Measurements from ENCODE around the gene AMN1. TPM values are rescaled to one million over a fixed set of nuclear protein-coding genes. Genes with fewer than 3 reads are reported as not detected.

Gene AMN1
- total and polyA plus RNA-seq, 2 experiments from 2014 or later, result 9.3 to 14.0 TPM

- Histone ChIP-seq H3K36me3 (replicated peaks; ENCODE audit: insufficient read depth, low read depth) (no peaks in the 10 kb centered on the region), H3K9me3 (ENCODE audit: low read depth) (peaks cover 8% of the 10 kb centered on the region)
- 92% methylated on average over 2 of the region's 2 CpGs for WGBS (ENCODE audit: low lambda C conversion rate, missing lambda C conversion rate)
Observed at GRCh38 chr12:31751085-31751484, 22.3 kb upstream of the AMN1 start.

GRCh38 chr12:31750747-31751039 lies 21.9 kb upstream of the AMN1 start:
- H3K27me3 ChIP-seq, result no peaks in the 10 kb centered on the region
- TF ChIP-seq EZH2 (IDR thresholded peaks at IDR 0.05; ENCODE audit: borderline replicate concordance), result no peak
- no peak for TF ChIP-seq EZH2phosphoT487 (IDR thresholded peaks at IDR 0.05; ENCODE audit: low read depth, severe bottlenecking, unreplicated experiment)
- no peak for TF ChIP-seq CTCF (IDR thresholded peaks at IDR 0.05; ENCODE audit: poor library complexity)
- no peaks in the 10 kb centered on the region for H3K36me3 ChIP-seq (replicated peaks; ENCODE audit: insufficient read depth, low read depth)
- peak overlapping the region; percentile 85 for H3K27ac ChIP-seq
- DNase-seq (ENCODE audit: low spot score), result no peak
- H3K9me3 ChIP-seq (ENCODE audit: low read depth), result peaks cover 8% of the 10 kb centered on the region
- no peaks in the 10 kb centered on the region for H3K79me2 ChIP-seq
- H4K20me1 ChIP-seq (ENCODE audit: insufficient read depth, poor library complexity, severe bottlenecking), result no peaks in the 10 kb centered on the region
- H3K9me2 ChIP-seq (replicated peaks; ENCODE audit: insufficient read depth), result no peaks in the 10 kb centered on the region
- H2AFZ ChIP-seq, result no peak overlapping the region
- H3K4me2 ChIP-seq, result no peak overlapping the region
- H3K4me1 ChIP-seq (ENCODE audit: insufficient read depth), result peaks cover 5% of the 10 kb centered on the region
- no peak overlapping the region for H3K4me3 ChIP-seq
- 73% methylated on average over 2 of the region's 2 CpGs for whole genome bisulfite sequencing (ENCODE audit: low lambda C conversion rate, missing lambda C conversion rate)

More at GRCh38 chr12:31751085-31751484, 22.3 kb upstream of the AMN1 start:
- H3K27me3 ChIP-seq, result no peaks in the 10 kb centered on the region
- no peaks in the 10 kb centered on the region for H3K9me2 ChIP-seq (replicated peaks; ENCODE audit: insufficient read depth)
- H3K27ac ChIP-seq, result peak overlapping the region; percentile 85
- DNase-seq (ENCODE audit: low spot score), result no peak
- H2AFZ ChIP-seq, result no peak overlapping the region
- no peak for TF ChIP-seq EZH2 (IDR thresholded peaks at IDR 0.05; ENCODE audit: borderline replicate concordance)
- TF ChIP-seq CTCF (IDR thresholded peaks at IDR 0.05; ENCODE audit: poor library complexity), result no peak
- TF ChIP-seq EZH2phosphoT487 (IDR thresholded peaks at IDR 0.05; ENCODE audit: low read depth, severe bottlenecking, unreplicated experiment), result no peak
- no peaks in the 10 kb centered on the region for H3K79me2 ChIP-seq
- H3K4me3 ChIP-seq, result no peak overlapping the region
- no peak overlapping the region for H3K4me2 ChIP-seq
- no peaks in the 10 kb centered on the region for H4K20me1 ChIP-seq (ENCODE audit: insufficient read depth, poor library complexity, severe bottlenecking)
- H3K4me1 ChIP-seq (ENCODE audit: insufficient read depth), result peaks cover 5% of the 10 kb centered on the region

- H3K9me3 ChIP-seq (ENCODE audit: low read depth), result peaks cover 8% of the 10 kb centered on the region
- no peak overlapping the region for H2AFZ ChIP-seq
Observed at GRCh38 chr12:31749024-31749704, 20.3 kb upstream of the AMN1 start.

More at GRCh38 chr12:31749024-31749704, 20.3 kb upstream of the AMN1 start:
- Histone ChIP-seq H3K27ac (peak overlapping the region; percentile 97), H3K27me3 (no peaks in the 10 kb centered on the region), H4K20me1 (ENCODE audit: insufficient read depth, poor library complexity, severe bottlenecking) (no peaks in the 10 kb centered on the region), H3K4me3 (no peak overlapping the region), H3K9me2 (replicated peaks; ENCODE audit: insufficient read depth) (no peaks in the 10 kb centered on the region), H3K36me3 (replicated peaks; ENCODE audit: insufficient read depth, low read depth) (no peaks in the 10 kb centered on the region), H3K4me1 (ENCODE audit: insufficient read depth) (peaks cover 5% of the 10 kb centered on the region), H3K79me2 (no peaks in the 10 kb centered on the region), H3K4me2 (peak overlapping the region; percentile 2)
- TF ChIP-seq EZH2phosphoT487 (IDR thresholded peaks at IDR 0.05; ENCODE audit: low read depth, severe bottlenecking, unreplicated experiment) (no peak), EZH2 (IDR thresholded peaks at IDR 0.05; ENCODE audit: borderline replicate concordance) (no peak), CTCF (IDR thresholded peaks at IDR 0.05; ENCODE audit: poor library complexity) (no peak)
- 40% methylated on average over 5 of the region's 5 CpGs for WGBS (ENCODE audit: low lambda C conversion rate, missing lambda C conversion rate)
- peak; percentile 89 for DNase-seq (ENCODE audit: low spot score)

Measured in hepatocyte (in vitro differentiated cells).